Suprapubic skin (tissue), 4 donors: Measurements from ENCODE around the gene MAN1C1.

Experiments used
- EP300 ChIP-seq: sonication (generic); formaldehyde crosslinking; IDR thresholded peaks from one replicate; pipeline ENCODE4 v1.6.1; 2017; ENCODE audit warnings: antibody characterized with exemption
- POLR2A ChIP-seq, 2 donors: fragments of 450-650 bp; IDR thresholded peaks; one replicate each; pipeline ENCODE4 v1.6.1; 2017; ENCODE audit warnings: antibody characterized with exemption in 2 of 2, mild to moderate bottlenecking in 2 of 2, moderate library complexity in 2 of 2
- POLR2AphosphoS5 ChIP-seq, 3 donors: sonication (generic); formaldehyde crosslinking; IDR thresholded peaks; one replicate each; pipeline ENCODE4 v1.6.1; 2017; ENCODE audit warnings: antibody characterized with exemption in 3 of 3
- TF ChIP-seq, protein P1 (sequence below), 2 donors: fragments of 200-600 bp in 1 of 2; fragments of 450-650 bp in 1 of 2; sonication (generic) in 1 of 2; IDR thresholded peaks; one replicate each; pipeline ENCODE4 v1.5.1; 2016 to 2019; ENCODE audit warnings: antibody characterized with exemption in 2 of 2, mild to moderate bottlenecking in 1 of 2, moderate library complexity in 1 of 2

- TF ChIP-seq, protein P1, sequence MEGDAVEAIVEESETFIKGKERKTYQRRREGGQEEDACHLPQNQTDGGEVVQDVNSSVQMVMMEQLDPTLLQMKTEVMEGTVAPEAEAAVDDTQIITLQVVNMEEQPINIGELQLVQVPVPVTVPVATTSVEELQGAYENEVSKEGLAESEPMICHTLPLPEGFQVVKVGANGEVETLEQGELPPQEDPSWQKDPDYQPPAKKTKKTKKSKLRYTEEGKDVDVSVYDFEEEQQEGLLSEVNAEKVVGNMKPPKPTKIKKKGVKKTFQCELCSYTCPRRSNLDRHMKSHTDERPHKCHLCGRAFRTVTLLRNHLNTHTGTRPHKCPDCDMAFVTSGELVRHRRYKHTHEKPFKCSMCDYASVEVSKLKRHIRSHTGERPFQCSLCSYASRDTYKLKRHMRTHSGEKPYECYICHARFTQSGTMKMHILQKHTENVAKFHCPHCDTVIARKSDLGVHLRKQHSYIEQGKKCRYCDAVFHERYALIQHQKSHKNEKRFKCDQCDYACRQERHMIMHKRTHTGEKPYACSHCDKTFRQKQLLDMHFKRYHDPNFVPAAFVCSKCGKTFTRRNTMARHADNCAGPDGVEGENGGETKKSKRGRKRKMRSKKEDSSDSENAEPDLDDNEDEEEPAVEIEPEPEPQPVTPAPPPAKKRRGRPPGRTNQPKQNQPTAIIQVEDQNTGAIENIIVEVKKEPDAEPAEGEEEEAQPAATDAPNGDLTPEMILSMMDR (IDR thresholded peaks at IDR 0.05): no peak
- TF ChIP-seq POLR2A (IDR thresholded peaks at IDR 0.05): no peak
- TF ChIP-seq POLR2AphosphoS5 (IDR thresholded peaks at IDR 0.05): no peak
- TF ChIP-seq EP300: no peak
These were observed 178.6 kb downstream of the MAN1C1 start for GRCh38 chr1:25795211-25795610.
